ENCODE measurements around the gene NOTO. TPM values are rescaled to one million over a fixed set of nuclear protein-coding genes. Genes with fewer than 3 reads are reported as not detected.

Gene NOTO
- total RNA-seq, 1 donor from 2014 or later, result not detected

DNA sequence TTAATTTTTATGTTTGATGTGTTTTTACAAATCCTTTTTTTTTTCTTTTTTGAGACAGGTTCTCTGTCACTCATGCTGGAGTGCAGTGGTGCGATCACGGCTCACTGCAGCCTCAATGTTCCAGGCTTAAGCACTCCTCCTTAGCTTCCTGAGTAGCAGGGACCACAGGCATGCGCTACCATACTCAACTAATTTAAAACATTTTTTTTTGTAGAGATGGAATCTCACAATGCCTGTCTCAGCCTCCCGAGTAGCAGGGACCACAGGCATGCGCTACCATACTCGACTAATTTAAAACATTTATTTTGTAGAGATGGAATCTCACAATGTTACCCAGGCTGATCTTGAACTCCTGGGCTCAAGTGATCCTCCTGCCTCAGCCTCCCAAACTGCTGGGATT lies 3.2 kb downstream of the NOTO start:
- Mint-ChIP-seq H3K9me3 (ENCODE audit: unreplicated experiment) (peaks cover 4% of the 10 kb centered on the region), H3K27me3 (ENCODE audit: unreplicated experiment) (peaks cover 16% of the 10 kb centered on the region), H3K27ac (ENCODE audit: unreplicated experiment) (no peak overlapping the region), H3K36me3 (ENCODE audit: unreplicated experiment) (no peaks in the 10 kb centered on the region), H3K4me3 (ENCODE audit: unreplicated experiment) (no peak overlapping the region), H3K4me1 (ENCODE audit: low read depth, unreplicated experiment) (no peaks in the 10 kb centered on the region)
- DNase-seq, result no peak
- TF ChIP-seq, protein P1, sequence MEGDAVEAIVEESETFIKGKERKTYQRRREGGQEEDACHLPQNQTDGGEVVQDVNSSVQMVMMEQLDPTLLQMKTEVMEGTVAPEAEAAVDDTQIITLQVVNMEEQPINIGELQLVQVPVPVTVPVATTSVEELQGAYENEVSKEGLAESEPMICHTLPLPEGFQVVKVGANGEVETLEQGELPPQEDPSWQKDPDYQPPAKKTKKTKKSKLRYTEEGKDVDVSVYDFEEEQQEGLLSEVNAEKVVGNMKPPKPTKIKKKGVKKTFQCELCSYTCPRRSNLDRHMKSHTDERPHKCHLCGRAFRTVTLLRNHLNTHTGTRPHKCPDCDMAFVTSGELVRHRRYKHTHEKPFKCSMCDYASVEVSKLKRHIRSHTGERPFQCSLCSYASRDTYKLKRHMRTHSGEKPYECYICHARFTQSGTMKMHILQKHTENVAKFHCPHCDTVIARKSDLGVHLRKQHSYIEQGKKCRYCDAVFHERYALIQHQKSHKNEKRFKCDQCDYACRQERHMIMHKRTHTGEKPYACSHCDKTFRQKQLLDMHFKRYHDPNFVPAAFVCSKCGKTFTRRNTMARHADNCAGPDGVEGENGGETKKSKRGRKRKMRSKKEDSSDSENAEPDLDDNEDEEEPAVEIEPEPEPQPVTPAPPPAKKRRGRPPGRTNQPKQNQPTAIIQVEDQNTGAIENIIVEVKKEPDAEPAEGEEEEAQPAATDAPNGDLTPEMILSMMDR (IDR thresholded peaks at IDR 0.05; ENCODE audit: partially characterized antibody, unreplicated experiment), result no peak

DNA sequence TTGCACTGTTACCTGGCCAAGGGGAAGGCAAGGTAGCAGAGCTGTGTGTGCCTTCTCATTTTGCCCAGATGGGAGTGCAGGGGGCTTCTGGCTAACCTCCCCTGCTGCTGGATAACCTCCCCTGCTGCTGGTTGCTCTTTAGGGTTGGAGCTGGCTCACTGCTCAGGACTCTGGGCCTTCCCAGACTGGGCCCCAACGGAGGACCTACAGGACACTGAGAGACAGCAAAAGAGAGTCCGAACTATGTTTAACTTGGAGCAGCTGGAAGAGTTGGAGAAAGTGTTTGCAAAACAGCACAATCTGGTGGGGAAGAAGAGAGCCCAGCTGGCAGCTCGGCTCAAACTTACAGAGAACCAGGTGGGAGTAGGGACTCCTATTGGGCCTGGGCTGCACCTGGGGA lies 5.9 kb downstream of the NOTO start:
- Mint-ChIP-seq H3K4me1 (ENCODE audit: low read depth, unreplicated experiment) (no peaks in the 10 kb centered on the region), H3K27me3 (ENCODE audit: unreplicated experiment) (peaks cover 7% of the 10 kb centered on the region), H3K27ac (ENCODE audit: unreplicated experiment) (no peak overlapping the region), H3K9me3 (ENCODE audit: unreplicated experiment) (peaks cover 1% of the 10 kb centered on the region), H3K36me3 (ENCODE audit: unreplicated experiment) (no peaks in the 10 kb centered on the region), H3K4me3 (ENCODE audit: unreplicated experiment) (no peak overlapping the region)
- no peak for DNase-seq
- TF ChIP-seq, protein P1 (IDR thresholded peaks at IDR 0.05; ENCODE audit: partially characterized antibody, unreplicated experiment), result no peak

DNA sequence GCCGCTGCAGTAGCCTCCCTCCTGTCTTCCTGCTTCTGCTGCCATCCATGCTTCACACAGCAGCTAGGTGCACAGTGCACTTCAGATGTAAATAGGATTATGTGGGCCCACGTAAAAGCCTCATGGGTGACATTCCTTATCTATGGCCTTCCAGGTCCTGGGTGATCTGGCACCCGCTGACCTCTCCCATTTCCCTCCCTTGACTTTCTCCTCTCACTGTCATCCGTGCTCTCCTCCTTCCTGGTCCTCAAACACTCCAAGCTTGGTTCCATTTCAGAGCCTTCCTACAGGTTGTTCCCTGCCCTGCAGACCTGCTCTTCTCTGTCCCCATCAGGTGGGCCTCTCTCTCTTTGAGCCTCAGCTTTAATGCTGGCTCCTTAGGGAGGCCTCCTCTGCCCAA lies 7.6 kb downstream of the NOTO start:
- H3K9me3 Mint-ChIP-seq (ENCODE audit: unreplicated experiment), result peaks cover 1% of the 10 kb centered on the region
- no peaks in the 10 kb centered on the region for H3K36me3 Mint-ChIP-seq (ENCODE audit: unreplicated experiment)
- DNase-seq, result no peak
- peaks cover 9% of the 10 kb centered on the region for H3K27me3 Mint-ChIP-seq (ENCODE audit: unreplicated experiment)
- no peak overlapping the region for H3K27ac Mint-ChIP-seq (ENCODE audit: unreplicated experiment)
- H3K4me3 Mint-ChIP-seq (ENCODE audit: unreplicated experiment), result no peak overlapping the region
- H3K4me1 Mint-ChIP-seq (ENCODE audit: low read depth, unreplicated experiment), result peaks cover 6% of the 10 kb centered on the region
- TF ChIP-seq, protein P1 (IDR thresholded peaks at IDR 0.05; ENCODE audit: partially characterized antibody, unreplicated experiment), result no peak

DNA sequence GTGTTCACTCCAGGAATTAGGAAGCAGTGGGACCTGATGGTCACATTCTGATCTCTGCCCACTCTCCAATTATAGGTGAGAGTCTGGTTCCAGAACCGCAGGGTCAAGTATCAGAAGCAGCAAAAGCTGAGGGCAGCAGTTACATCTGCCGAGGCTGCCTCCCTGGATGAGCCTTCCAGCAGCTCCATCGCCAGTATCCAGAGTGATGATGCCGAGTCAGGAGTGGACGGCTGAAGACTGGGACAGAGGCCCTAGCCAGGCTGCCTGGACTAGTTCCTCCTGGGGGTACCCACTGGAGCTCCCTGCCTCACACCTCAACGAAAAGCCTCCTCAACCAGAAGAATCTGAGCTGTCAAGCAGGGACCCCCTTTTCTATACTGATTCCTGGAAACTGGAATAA lies 8.3 kb downstream of the NOTO start:
- H3K36me3 Mint-ChIP-seq (ENCODE audit: unreplicated experiment), result no peaks in the 10 kb centered on the region
- H3K27me3 Mint-ChIP-seq (ENCODE audit: unreplicated experiment), result peaks cover 6% of the 10 kb centered on the region
- TF ChIP-seq, protein P1 (IDR thresholded peaks at IDR 0.05; ENCODE audit: partially characterized antibody, unreplicated experiment), result no peak
- H3K9me3 Mint-ChIP-seq (ENCODE audit: unreplicated experiment), result peaks cover 1% of the 10 kb centered on the region
- no peak overlapping the region for H3K27ac Mint-ChIP-seq (ENCODE audit: unreplicated experiment)
- no peak overlapping the region for H3K4me3 Mint-ChIP-seq (ENCODE audit: unreplicated experiment)
- DNase-seq, result no peak
- peaks cover 10% of the 10 kb centered on the region for H3K4me1 Mint-ChIP-seq (ENCODE audit: low read depth, unreplicated experiment)

GRCh38 chr2:73212098-73212447 lies 9.7 kb downstream of the NOTO start:
- no peak overlapping the region for H3K27ac Mint-ChIP-seq (ENCODE audit: unreplicated experiment)
- H3K27me3 Mint-ChIP-seq (ENCODE audit: unreplicated experiment), result peaks cover 6% of the 10 kb centered on the region
- H3K36me3 Mint-ChIP-seq (ENCODE audit: unreplicated experiment), result no peaks in the 10 kb centered on the region
- DNase-seq, result no peak
- TF ChIP-seq, protein P1 (IDR thresholded peaks at IDR 0.05; ENCODE audit: partially characterized antibody, unreplicated experiment), result no peak
- no peak overlapping the region for H3K4me3 Mint-ChIP-seq (ENCODE audit: unreplicated experiment)
- peaks cover 1% of the 10 kb centered on the region for H3K9me3 Mint-ChIP-seq (ENCODE audit: unreplicated experiment)
- peaks cover 10% of the 10 kb centered on the region for H3K4me1 Mint-ChIP-seq (ENCODE audit: low read depth, unreplicated experiment)
